HG02623 (cell line): ENCODE measurements around the gene DROSHA.
"Not testable (repeated sequence)": the region's sequence is repeated elsewhere in the genome, so short reads cannot be mapped to it uniquely, and the experiment has no call there.

Experiments used
- ATAC-seq: cut with Tn5 transposase; IDR thresholded peaks from one replicate; pipeline ENCODE4 v1.9.1; 2021; ENCODE audit warnings: moderate library complexity; ENCODE audit not compliant: unreplicated experiment

DROSHA gene

GRCh38 chr5:31385774-31386537 is 145.9 kb downstream of the DROSHA start:
- no peak for ATAC-seq

- ATAC-seq: no peak
These were observed 148.2 kb downstream of the DROSHA start for GRCh38 chr5:31383734-31384133.

- ATAC-seq: no peak
These were observed 149.6 kb downstream of the DROSHA start for GRCh38 chr5:31382051-31382878.

- no peak for ATAC-seq
These were observed 150.6 kb downstream of the DROSHA start for GRCh38 chr5:31381299-31381698.

- no peak for ATAC-seq
These were observed 151.8 kb downstream of the DROSHA start for GRCh38 chr5:31380049-31380448.

- ATAC-seq: no peak
These were observed 153.1 kb downstream of the DROSHA start for GRCh38 chr5:31378838-31379237.

- ATAC-seq: no peak
These were observed 153.8 kb downstream of the DROSHA start for GRCh38 chr5:31378136-31378535.

- no peak for ATAC-seq
These were observed 154.5 kb downstream of the DROSHA start for GRCh38 chr5:31377274-31377946.

GRCh38 chr5:31375999-31376720 is 155.7 kb downstream of the DROSHA start:
- ATAC-seq: no peak

GRCh38 chr5:31372124-31372523 is 159.8 kb downstream of the DROSHA start:
- no peak for ATAC-seq

GRCh38 chr5:31366941-31367340 is 165.0 kb downstream of the DROSHA start:
- no peak for ATAC-seq

GRCh38 chr5:31365776-31366175 is 166.1 kb downstream of the DROSHA start:
- no peak for ATAC-seq

GRCh38 chr5:31364881-31365636 is 166.8 kb downstream of the DROSHA start:
- no peak for ATAC-seq

- ATAC-seq: no peak
These were observed 168.8 kb downstream of the DROSHA start for GRCh38 chr5:31362931-31363568.

GRCh38 chr5:31362529-31362900 is 169.4 kb downstream of the DROSHA start:
- no peak for ATAC-seq

GRCh38 chr5:31361704-31362528 is 170.0 kb downstream of the DROSHA start:
- not testable (repeated sequence) for ATAC-seq

GRCh38 chr5:31361234-31361633 is 170.7 kb downstream of the DROSHA start:
- ATAC-seq: no peak

GRCh38 chr5:31359839-31360238 is 172.1 kb downstream of the DROSHA start:
- ATAC-seq: no peak

- ATAC-seq: no peak
These were observed 174.9 kb downstream of the DROSHA start for GRCh38 chr5:31357038-31357437.
